ENCODE data around the gene C20orf202. TPM values are rescaled to one million over a fixed set of nuclear protein-coding genes. Genes with fewer than 3 reads are reported as not detected.

C20orf202 gene
- not detected for total RNA-seq

DNA sequence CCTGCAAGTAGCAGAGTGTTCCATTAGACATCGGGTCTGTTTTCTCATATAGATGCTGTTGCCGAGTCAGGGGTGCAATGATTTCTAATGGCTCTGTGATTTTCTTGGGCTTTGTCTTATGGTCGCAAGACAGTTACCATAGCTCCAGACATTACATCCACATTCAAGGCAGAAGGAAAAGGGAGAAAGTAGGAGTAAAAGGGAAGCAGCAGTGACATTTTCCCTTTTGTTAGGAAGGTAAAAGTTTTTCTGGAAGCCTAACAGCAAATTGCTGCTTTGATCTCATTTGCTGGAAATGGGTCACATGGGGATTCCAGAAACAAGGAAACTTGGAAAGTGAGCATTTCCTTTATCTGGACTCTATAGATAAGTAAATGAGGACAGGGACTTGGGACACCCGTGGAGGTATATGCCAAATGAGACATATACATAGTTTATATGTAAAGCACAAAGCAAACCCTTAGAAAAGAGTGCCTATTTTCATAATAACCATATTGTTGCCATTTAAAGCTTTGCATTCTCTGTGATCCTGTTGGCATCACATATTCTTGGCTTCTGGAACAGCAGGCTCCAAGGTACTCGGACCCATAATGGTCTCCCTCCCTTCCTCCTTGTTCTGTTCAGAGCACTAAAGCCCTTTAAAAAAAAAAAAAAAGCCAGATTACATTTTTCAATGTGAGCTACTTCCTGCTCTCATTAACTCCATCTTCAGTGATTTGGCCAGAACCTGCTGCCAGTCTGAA lies at the start of gene C20orf202:
Gene C20orf202 (plus strand): TSS at position 693 of the 743 bp plus-strand sequence. CDS start 132 bp downstream, outside the sequence.
- Mint-ChIP-seq H3K4me3 (no peak within 1 kb of the TSS), H3K9me3 (no peaks in the 10 kb centered on the region), H3K4me1 (ENCODE audit: low read depth) (peaks cover 5% of the 10 kb centered on the region), H3K27ac (no peak within 1 kb of the TSS), H3K36me3 (ENCODE audit: low read depth) (no peaks in the 10 kb centered on the region), H3K27me3 (ENCODE audit: low read depth) (no peaks in the 10 kb centered on the region)
- intact Hi-C loops (cut with micrococcal nuclease) = no loop called here
- DNase-seq = no peak
- CTCF ChIA-PET = interaction anchor here (0.6 to 1.1 kb wide), 3 partner anchors 10 to 301 kb away, joined by 3 to 4 read pairs (median 3); no protein-coding TSS in a partner anchor

DNA sequence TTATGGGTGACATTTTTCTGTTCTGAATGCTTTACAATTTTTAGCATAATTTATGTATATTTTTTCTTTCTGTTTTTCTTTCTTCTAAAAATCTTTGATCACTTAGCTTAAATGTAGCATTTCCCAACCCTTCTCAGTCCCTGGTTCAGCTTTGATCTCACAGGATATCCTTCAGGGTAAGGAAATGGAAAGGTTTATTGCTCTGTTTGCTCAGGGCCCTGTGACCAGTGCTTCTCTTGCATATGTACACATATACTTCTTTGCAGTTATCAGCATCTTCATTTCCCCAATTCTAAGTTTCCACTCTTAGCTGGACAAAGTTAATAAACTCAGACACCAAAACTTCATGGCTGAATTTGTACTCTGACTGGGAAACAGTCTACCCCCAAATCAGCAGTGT lies 49.0 kb upstream of the C20orf202 start:
- no peak for DNase-seq
- H3K36me3 Mint-ChIP-seq (ENCODE audit: low read depth) = peaks cover 45% of the 10 kb centered on the region
- H3K27ac Mint-ChIP-seq = no peak overlapping the region
- CTCF ChIA-PET = no interaction called here
- peaks cover 2% of the 10 kb centered on the region for H3K4me1 Mint-ChIP-seq (ENCODE audit: low read depth)
- H3K27me3 Mint-ChIP-seq (ENCODE audit: low read depth) = no peaks in the 10 kb centered on the region
- peaks cover 3% of the 10 kb centered on the region for H3K9me3 Mint-ChIP-seq
- intact Hi-C loops (cut with micrococcal nuclease) = no loop called here
- H3K4me3 Mint-ChIP-seq = no peak overlapping the region

DNA sequence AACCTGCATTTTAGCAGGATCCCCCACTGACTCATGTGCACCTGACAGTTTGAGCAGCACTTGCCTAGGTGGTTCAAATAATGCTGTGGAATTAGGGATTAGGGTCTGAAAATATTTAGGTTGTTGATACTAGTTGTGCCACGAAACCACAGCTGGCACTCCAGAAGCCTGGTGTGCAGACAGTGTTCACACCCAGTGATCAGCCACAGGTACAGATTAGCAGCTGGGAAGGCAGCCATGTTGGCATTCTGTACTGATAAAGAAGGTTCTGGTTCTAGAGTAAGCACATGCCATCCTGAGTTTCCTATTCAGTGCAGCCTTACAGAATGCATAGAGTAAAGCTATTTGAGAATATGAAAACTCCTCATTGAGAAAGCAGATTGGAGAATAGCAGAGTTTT lies 48.6 kb upstream of the C20orf202 start:
- H3K4me1 Mint-ChIP-seq (ENCODE audit: low read depth) = peaks cover 2% of the 10 kb centered on the region
- no peak overlapping the region for H3K27ac Mint-ChIP-seq
- CTCF ChIA-PET = interaction anchor here (0.6 kb wide), 1 partner anchor 266 kb away, joined by 3 read pairs; no protein-coding TSS in a partner anchor
- H3K4me3 Mint-ChIP-seq = no peak overlapping the region
- H3K36me3 Mint-ChIP-seq (ENCODE audit: low read depth) = peaks cover 43% of the 10 kb centered on the region
- intact Hi-C loops (cut with micrococcal nuclease) = no loop called here
- H3K9me3 Mint-ChIP-seq = peaks cover 3% of the 10 kb centered on the region
- H3K27me3 Mint-ChIP-seq (ENCODE audit: low read depth) = no peaks in the 10 kb centered on the region
- DNase-seq = no peak

DNA sequence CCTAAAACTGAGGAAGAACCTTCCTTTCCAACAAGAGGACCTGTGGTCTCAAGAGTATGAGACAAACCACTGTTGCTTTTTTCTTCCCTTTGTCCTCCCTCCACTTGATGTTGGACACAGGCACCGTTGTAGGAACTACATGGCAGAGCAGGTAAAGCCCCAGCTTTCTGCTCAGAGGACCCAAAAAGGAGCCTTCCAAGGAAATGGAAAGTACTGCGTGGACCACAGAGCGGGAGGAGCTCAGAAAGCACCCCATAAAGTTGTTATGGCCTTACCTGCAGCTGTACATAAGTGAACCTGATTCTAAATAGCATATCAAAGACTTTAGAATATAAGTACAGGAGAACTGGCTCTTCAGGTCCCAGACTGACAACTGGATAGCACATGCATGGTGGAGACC lies 47.9 kb upstream of the C20orf202 start:
- H3K4me1 Mint-ChIP-seq (ENCODE audit: low read depth) = peaks cover 2% of the 10 kb centered on the region
- intact Hi-C loops (cut with micrococcal nuclease) = no loop called here
- peaks cover 46% of the 10 kb centered on the region for H3K36me3 Mint-ChIP-seq (ENCODE audit: low read depth)
- no peak overlapping the region for H3K4me3 Mint-ChIP-seq
- CTCF ChIA-PET = interaction anchor here (0.6 kb wide), 1 partner anchor 265 kb away, joined by 3 read pairs; no protein-coding TSS in a partner anchor
- peaks cover 3% of the 10 kb centered on the region for H3K9me3 Mint-ChIP-seq
- no peaks in the 10 kb centered on the region for H3K27me3 Mint-ChIP-seq (ENCODE audit: low read depth)
- H3K27ac Mint-ChIP-seq = no peak overlapping the region
- DNase-seq = no peak

DNA sequence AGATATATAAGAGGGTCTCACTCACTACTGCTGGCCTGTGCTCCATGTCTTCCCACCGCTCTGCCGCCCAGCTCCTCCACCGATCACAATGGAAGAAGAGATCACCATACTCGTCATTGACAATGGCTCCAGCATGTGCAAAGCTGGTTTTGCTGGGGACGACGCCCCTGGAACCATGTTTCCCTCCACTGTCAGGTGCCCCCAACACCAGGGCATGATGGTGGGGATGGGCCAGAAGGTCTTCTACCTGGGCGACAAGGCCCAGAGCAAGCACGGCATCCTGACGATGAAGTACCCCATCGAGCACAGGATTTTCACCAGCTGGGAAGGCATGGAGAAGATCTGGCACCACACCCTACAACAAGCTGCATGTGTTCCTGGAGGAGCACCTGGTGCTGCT lies 42.8 kb upstream of the C20orf202 start:
- CTCF ChIA-PET = no interaction called here

DNA sequence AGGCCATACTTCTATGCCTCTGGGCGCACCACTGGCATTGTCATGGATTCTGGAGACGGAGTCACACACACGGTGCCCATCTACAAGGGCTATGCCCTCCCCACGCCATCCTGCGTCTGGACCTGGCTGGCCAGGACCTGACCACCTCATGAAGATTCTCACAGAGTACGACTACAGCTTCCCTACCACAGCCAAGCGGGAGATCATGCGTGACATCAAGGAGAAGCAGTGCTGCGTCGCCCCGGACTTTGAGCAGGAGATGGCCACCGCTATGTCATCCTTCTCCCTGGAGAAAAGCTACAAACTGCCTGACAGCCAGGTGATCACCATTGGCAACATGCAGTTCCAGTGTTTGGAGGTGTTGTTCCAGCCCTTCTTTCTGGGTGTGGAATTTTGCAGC lies 42.3 kb upstream of the C20orf202 start:
- Mint-ChIP-seq H3K9me3 (peaks cover under 1% of the 10 kb centered on the region), H3K27ac (no peak overlapping the region), H3K36me3 (ENCODE audit: low read depth) (peaks cover 40% of the 10 kb centered on the region), H3K4me3 (no peak overlapping the region), H3K27me3 (ENCODE audit: low read depth) (no peaks in the 10 kb centered on the region), H3K4me1 (ENCODE audit: low read depth) (no peaks in the 10 kb centered on the region)
- intact Hi-C loops (cut with micrococcal nuclease) = no loop called here
- DNase-seq = no peak
- CTCF ChIA-PET = no interaction called here

More for the DNA sequence above, 42.8 kb upstream of the C20orf202 start:
- Mint-ChIP-seq H3K27ac (no peak overlapping the region), H3K4me1 (ENCODE audit: low read depth) (no peaks in the 10 kb centered on the region), H3K27me3 (ENCODE audit: low read depth) (no peaks in the 10 kb centered on the region), H3K36me3 (ENCODE audit: low read depth) (peaks cover 42% of the 10 kb centered on the region), H3K4me3 (no peak overlapping the region), H3K9me3 (peaks cover 3% of the 10 kb centered on the region)
- DNase-seq = no peak
- intact Hi-C loops (cut with micrococcal nuclease) = no loop called here

DNA sequence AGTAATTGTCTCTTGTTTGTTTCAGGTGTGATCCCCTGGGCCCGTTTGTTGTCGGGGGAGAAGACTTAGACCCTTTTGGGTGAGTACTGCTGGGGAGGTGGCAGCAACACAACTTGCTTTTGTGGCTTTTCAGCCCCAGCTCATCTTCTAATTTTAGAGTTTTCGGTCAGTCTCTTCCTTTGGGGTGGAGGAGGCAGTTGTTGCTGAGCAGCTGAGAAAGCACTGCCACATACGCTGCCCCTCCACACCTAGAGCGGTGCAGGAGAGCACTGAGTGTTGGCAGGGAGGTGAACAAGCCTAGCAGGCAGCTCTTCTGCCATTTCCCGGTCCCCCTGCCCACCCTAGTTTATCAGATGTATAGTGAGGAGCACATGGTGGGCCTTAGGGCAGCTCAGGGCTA lies 40.1 kb upstream of the C20orf202 start:
- intact Hi-C loops (cut with micrococcal nuclease) = no loop called here
- H3K27ac Mint-ChIP-seq = no peak overlapping the region

DNA sequence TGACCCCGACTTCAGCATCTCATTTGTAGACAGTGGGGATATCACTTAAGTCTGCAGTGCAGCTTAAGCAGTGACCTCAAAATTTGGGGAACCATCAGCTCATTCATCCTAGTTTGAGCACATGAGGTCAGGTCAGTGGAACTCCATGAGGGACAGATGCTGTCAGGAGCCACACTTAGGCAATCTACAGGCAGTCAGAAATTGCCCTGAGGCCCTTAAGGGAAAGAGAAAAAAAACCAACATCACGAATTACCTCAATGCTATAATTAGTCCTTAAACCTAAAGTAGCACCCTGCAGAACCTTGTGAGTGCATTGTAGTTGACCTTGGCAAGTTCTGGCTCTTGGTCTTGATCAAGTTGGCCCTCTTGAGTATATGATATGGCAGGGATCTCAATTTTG lies 39.6 kb upstream of the C20orf202 start:
- intact Hi-C loops (cut with micrococcal nuclease) = no loop called here
- CTCF ChIA-PET = interaction anchor here (0.7 kb wide), 1 partner anchor 23 kb away, joined by 4 read pairs; no protein-coding TSS in a partner anchor

More for the DNA sequence above, 40.1 kb upstream of the C20orf202 start:
- CTCF ChIA-PET = interaction anchor here (0.7 kb wide), 1 partner anchor 23 kb away, joined by 4 read pairs; no protein-coding TSS in a partner anchor
- Mint-ChIP-seq H3K4me1 (ENCODE audit: low read depth) (no peaks in the 10 kb centered on the region), H3K36me3 (ENCODE audit: low read depth) (peaks cover 52% of the 10 kb centered on the region), H3K9me3 (no peaks in the 10 kb centered on the region), H3K27me3 (ENCODE audit: low read depth) (no peaks in the 10 kb centered on the region), H3K4me3 (no peak overlapping the region)
- no peak for DNase-seq

DNA sequence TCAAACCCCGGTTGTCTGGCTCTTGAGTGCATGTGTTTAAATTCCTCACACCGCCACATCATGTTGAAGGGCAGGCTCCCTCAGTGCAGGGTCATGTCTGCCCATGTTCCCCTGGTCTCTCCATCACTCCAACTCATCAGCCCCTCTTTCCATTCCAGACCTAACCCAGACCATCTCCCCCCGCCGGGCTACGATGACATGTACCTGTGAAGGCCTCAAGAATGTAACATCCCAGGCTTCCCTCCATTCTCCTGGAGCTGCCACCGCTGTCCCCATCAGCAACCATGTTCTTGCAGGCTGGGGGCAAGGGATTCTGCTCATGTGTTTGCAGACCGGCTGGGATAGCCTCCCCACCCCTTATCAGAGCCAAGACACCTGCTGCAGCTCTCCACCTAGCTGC lies 38.4 kb upstream of the C20orf202 start:
- Mint-ChIP-seq H3K36me3 (ENCODE audit: low read depth) (peaks cover 60% of the 10 kb centered on the region), H3K9me3 (no peaks in the 10 kb centered on the region), H3K4me3 (no peak overlapping the region), H3K4me1 (ENCODE audit: low read depth) (no peaks in the 10 kb centered on the region), H3K27ac (no peak overlapping the region), H3K27me3 (ENCODE audit: low read depth) (no peaks in the 10 kb centered on the region)
- CTCF ChIA-PET = no interaction called here
- DNase-seq = no peak
- intact Hi-C loops (cut with micrococcal nuclease) = no loop called here

More for the DNA sequence above, 39.6 kb upstream of the C20orf202 start:
- peaks cover 58% of the 10 kb centered on the region for H3K36me3 Mint-ChIP-seq (ENCODE audit: low read depth)
- no peak overlapping the region for H3K27ac Mint-ChIP-seq
- no peak for DNase-seq
- no peaks in the 10 kb centered on the region for H3K4me1 Mint-ChIP-seq (ENCODE audit: low read depth)
- no peaks in the 10 kb centered on the region for H3K9me3 Mint-ChIP-seq
- H3K27me3 Mint-ChIP-seq (ENCODE audit: low read depth) = no peaks in the 10 kb centered on the region
- H3K4me3 Mint-ChIP-seq = no peak overlapping the region

DNA sequence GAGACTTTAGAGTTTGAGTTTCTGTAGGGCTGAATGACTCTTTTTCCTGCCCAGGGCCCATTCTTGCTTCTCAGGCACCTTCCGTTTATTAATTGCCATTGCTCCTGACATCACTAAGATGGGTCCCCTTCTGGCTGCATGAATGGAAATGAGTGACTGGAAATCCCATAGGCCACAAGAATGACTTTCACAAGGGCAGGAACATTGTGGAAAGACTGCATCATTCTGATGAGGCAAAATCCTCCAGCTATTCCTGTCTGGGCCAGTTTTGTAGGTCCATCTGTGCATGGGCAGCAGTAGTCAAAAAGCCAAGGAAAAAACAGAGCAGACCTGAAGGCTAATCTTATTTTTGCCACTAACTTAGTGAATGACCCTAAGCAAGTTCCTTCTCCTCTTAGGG lies 37.7 kb upstream of the C20orf202 start:
- Mint-ChIP-seq H3K27me3 (ENCODE audit: low read depth) (no peaks in the 10 kb centered on the region), H3K27ac (no peak overlapping the region), H3K9me3 (no peaks in the 10 kb centered on the region), H3K36me3 (ENCODE audit: low read depth) (peaks cover 58% of the 10 kb centered on the region), H3K4me3 (no peak overlapping the region), H3K4me1 (ENCODE audit: low read depth) (no peaks in the 10 kb centered on the region)
- DNase-seq = no peak
- intact Hi-C loops (cut with micrococcal nuclease) = no loop called here
- CTCF ChIA-PET = no interaction called here

DNA sequence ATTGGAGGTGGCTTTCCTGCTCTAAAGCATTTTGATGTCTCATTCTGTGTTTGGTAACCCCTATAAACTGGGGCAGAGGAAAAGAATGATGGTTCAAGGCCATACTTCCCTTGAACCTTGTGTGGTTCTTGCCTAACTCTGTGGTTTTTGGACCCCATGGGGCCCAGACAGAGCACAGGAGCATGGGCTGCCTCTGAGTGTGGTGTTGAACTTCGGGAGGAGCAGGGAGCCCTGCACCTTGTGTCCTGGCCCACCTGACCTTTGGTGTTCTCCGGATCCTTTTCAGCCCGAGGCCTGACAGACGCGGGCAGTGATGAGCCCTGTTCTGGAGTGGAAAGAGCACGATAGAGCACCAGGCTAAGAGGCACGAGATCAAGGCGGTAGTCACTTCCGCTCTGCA lies 37.3 kb upstream of the C20orf202 start:
- CTCF ChIA-PET = no interaction called here
- H3K27me3 Mint-ChIP-seq (ENCODE audit: low read depth) = no peaks in the 10 kb centered on the region

DNA sequence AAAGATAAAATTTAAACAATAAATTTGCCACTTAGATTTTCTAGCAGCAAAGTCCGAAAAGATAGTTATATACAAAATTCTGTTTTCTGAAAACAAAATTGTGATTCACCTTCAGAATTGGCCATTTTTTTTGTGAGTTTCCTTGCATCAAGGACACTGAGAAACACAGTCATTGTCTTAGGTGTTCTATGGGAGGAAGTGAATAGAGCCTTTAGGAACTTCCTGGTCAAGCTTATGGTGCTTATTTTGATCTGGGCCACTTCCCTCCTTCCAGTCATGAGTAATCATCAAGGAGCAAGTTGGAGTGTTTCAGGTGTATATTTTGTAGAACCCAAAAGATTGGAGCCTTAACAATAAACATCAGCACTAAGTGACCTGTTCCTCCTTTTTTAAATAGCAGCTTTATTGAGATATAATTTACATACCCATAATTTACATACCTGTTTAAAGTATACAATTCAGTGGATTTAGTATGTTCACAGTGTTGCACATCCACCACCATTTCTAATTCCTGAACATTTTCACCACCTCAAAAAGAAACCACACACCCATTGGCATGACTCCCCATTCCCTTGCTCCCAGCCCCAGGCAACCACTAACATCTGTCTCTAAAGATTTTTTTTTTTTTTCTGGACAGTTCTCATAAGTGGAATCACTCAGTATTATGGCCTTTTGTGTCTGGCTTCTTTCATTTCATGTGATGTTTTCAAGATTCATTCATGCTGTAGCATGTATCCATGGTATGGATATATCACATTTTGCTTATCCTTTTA lies 36.1 kb upstream of the C20orf202 start:
- CTCF ChIA-PET = no interaction called here
- H3K36me3 Mint-ChIP-seq (ENCODE audit: low read depth) = peaks cover 51% of the 10 kb centered on the region
- H3K27me3 Mint-ChIP-seq (ENCODE audit: low read depth) = no peaks in the 10 kb centered on the region
- H3K9me3 Mint-ChIP-seq = no peaks in the 10 kb centered on the region
- no peaks in the 10 kb centered on the region for H3K4me1 Mint-ChIP-seq (ENCODE audit: low read depth)
- H3K27ac Mint-ChIP-seq = no peak overlapping the region
- DNase-seq = no peak
- H3K4me3 Mint-ChIP-seq = no peak overlapping the region
- intact Hi-C loops (cut with micrococcal nuclease) = no loop called here

More for the DNA sequence above, 37.3 kb upstream of the C20orf202 start:
- Mint-ChIP-seq H3K9me3 (no peaks in the 10 kb centered on the region), H3K36me3 (ENCODE audit: low read depth) (peaks cover 55% of the 10 kb centered on the region), H3K27ac (no peak overlapping the region), H3K4me1 (ENCODE audit: low read depth) (no peaks in the 10 kb centered on the region), H3K4me3 (no peak overlapping the region)
- DNase-seq = no peak
- intact Hi-C loops (cut with micrococcal nuclease) = no loop called here

Measured in activated naive CD4-positive, alpha-beta T cell treated with anti-CD3 and anti-CD28 coated beads for 36 hours (primary cell).